AG04449 (cell line): ENCODE measurements around the gene CNN2.
A peak's percentile ranks its signal among the peaks of the same experiment; 100 is the strongest.

Experiments
- CTCF ChIA-PET: fragments of 350-600 bp; formaldehyde crosslinking; extraction: SDS; loops from one replicate; lab custom pipeline; 2021; ENCODE audit warnings: antibody characterized with exemption; lab: Yijun Ruan, JAX
- POLR2A ChIA-PET: fragments of 400-600, 350-600 bp; formaldehyde crosslinking; extraction: SDS; loops from one replicate; lab custom pipeline; 2020; ENCODE audit warnings: antibody characterized with exemption, inconsistent platforms; lab: Yijun Ruan, JAX
- DNase-seq: peaks from one replicate; pipeline ENCODE4 v3.0.0-alpha.2; 2010; ENCODE audit warnings: low read depth, low spot score
- H3K4me3 ChIP-seq: 2 replicates; pipeline ENCODE4 v1.5.1; 2011; ENCODE audit warnings: low read depth, mild to moderate bottlenecking, control low read depth, low read length
- CTCF ChIP-seq: IDR thresholded peaks from one replicate; pipeline ENCODE4 v1.5.1; 2011; ENCODE audit warnings: mild to moderate bottlenecking, moderate library complexity, low read length, control low read depth, inconsistent platforms; ENCODE audit not compliant: insufficient read depth; ENCODE audit errors: missing control alignments

Gene CNN2

GRCh38 chr19:1039646-1040475, 13.5 kb downstream of the CNN2 start, which contains the start of gene ABCA7:
ABCA7 (plus strand) TSS chr19:1040107; CDS start chr19:1041362, 1,255 bp downstream.
- peak within 1 kb of the TSS; percentile 57 for H3K4me3 ChIP-seq
- ChIA-PET CTCF (interaction anchor here (1.0 to 2.2 kb wide), 3 partner anchors 10 to 25 kb away, joined by 5 to 7 read pairs (median 5); partner anchors contain the start of gene CNN2), POLR2A (interaction anchor here (0.6 to 7.8 kb wide), 8 partner anchors 10 to 213 kb away, joined by 3 to 104 read pairs (median 4); partner anchors contain the start of genes CNN2 and RNU6-2)
- peak; percentile 84 for DNase-seq
- TF ChIP-seq CTCF = peak; percentile 0

DNA sequence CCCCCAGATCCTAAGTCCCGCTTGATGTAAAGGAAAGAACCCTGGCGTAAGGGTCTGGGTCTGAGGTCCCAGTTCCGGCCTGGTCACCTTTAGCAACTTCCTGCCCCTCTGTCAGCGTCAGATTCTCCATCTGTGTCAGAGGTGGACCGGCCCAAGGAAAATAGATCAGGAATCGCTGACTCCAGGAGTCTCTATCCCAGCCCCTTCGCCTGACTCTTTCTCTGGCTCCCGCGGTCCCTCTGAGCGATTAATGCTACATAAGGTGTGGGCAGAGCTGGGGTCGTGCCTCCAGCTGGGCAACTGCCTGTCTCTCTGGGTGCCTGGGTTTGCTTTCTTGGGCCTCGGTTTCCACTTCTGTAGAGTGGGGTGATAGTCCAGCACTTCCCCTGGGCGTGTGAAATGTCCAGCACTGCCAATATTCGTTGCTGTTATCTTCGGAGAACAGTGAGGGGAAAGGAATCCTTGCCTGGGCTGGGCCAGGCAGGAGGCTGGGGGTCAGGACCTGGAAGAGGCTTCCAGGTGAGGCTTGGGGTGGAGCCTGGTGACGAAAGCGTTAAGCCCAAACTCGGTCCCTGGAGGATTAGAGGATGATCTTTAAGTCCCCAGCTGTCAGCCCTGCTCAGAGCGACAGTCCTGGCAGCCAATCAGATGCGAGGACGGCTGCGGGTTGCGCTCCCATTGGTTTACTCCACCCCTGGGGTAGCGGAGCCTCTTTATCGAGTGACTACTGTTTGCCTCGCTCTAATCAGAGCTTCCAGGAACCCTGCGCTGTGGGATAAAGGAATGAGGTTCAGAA, 14.3 kb downstream of the CNN2 start:
- ChIA-PET CTCF (interaction anchor here (1.0 to 2.2 kb wide), 4 partner anchors 15 to 204 kb away, joined by 3 to 6 read pairs (median 5); partner anchors contain the start of gene CNN2), POLR2A (interaction anchor here (0.6 to 7.8 kb wide), 6 partner anchors 11 to 64 kb away, joined by 3 to 104 read pairs (median 4); partner anchors contain the start of genes CNN2 and RNU6-2)
- peak overlapping the region; percentile 57 for H3K4me3 ChIP-seq
- TF ChIP-seq CTCF = no peak
- peak; percentile 76 for DNase-seq

DNA sequence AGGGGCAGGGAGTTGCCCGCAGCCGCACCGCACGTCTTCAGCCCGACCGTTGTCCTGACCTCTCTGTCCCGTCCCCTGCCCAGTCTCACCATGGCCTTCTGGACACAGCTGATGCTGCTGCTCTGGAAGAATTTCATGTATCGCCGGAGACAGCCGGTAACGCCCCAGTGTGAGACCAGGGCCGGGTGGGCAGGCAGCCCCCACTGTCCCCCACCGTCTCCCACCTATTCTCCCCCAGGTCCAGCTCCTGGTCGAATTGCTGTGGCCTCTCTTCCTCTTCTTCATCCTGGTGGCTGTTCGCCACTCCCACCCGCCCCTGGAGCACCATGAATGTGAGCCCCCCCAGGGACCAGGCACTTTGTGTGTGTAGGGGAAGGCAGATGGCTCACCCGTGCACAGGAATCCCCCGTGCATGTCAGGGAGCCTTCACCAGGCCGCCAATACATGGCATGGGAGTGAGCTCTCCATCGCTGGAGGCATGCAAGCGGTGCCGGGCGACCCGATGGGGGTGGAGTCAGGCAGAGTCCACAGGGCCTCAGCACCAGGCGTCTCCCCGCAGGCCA, 14.9 kb downstream of the CNN2 start:
- no peak for TF ChIP-seq CTCF
- CTCF ChIA-PET = interaction anchor here (1.4 to 2.2 kb wide), 3 partner anchors 24 to 203 kb away, joined by 3 to 6 read pairs (median 5); no protein-coding TSS in a partner anchor
- H3K4me3 ChIP-seq = peak overlapping the region; percentile 57
- POLR2A ChIA-PET = interaction anchor here (0.6 to 7.8 kb wide), 6 partner anchors 12 to 28 kb away, joined by 3 to 104 read pairs (median 4); partner anchors contain the start of genes CNN2 and RNU6-2
- DNase-seq = no peak

DNA sequence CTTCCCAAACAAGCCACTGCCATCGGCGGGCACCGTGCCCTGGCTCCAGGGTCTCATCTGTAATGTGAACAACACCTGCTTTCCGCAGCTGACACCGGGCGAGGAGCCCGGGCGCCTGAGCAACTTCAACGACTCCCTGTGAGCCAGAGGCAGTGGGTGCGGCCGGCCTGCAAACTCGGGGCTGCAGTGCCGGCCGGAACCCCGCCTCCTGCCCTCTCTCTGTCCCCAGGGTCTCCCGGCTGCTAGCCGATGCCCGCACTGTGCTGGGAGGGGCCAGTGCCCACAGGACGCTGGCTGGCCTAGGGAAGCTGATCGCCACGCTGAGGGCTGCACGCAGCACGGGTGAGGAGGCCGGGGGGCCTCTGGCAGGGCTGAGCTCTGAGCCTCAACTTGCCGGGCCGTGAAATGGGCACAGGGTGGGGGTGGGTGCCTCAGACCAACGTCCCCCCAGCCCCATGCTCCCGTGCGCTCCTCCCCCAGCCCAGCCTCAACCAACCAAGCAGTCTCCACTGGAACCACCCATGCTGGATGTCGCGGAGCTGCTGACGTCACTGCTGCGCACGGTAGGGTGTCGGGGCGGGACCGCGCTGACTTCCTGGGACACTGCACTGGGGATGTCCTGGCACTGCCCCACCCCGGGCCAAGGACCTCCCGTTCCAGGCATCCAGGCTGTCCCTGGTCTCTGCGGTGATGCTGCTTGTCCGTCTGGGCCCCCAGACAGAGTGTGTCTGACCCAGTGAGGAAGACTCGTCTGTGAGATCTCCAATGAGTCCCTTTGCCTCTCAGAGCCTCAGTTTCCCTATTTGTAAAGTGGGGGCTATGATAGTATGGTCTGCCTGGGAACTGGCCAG, 15.7 kb downstream of the CNN2 start:
- H3K4me3 ChIP-seq = no peak overlapping the region
- TF ChIP-seq CTCF = no peak
- ChIA-PET POLR2A (interaction anchor here (0.9 to 7.8 kb wide), 5 partner anchors 13 to 29 kb away, joined by 3 to 104 read pairs (median 4); partner anchors contain the start of genes CNN2 and RNU6-2), CTCF (interaction anchor here (1.4 to 1.6 kb wide), 2 partner anchors 152 to 203 kb away, joined by 3 to 6 read pairs; no protein-coding TSS in a partner anchor)
- DNase-seq = no peak
